ENCODE measurements around the gene ASPG. TPM values are rescaled to one million over a fixed set of nuclear protein-coding genes. Genes with fewer than 3 reads are reported as not detected.

Gene ASPG
- total RNA-seq, 1 donor from 2014 or later = not detected

GRCh38 chr14:104091927-104092771, 6.6 kb downstream of the ASPG start:
- peaks cover 4% of the 10 kb centered on the region for H3K4me1 Mint-ChIP-seq (ENCODE audit: unreplicated experiment)
- TF ChIP-seq CTCF (conservative IDR thresholded peaks at IDR 0.05) = no peak

GRCh38 chr14:104092931-104093365, 7.4 kb downstream of the ASPG start:
- no peak for TF ChIP-seq CTCF (conservative IDR thresholded peaks at IDR 0.05)
- no peak for DNase-seq (ENCODE audit: extremely low spot score, unreplicated experiment)
- no peaks in the 10 kb centered on the region for H3K9me3 Mint-ChIP-seq
- no peaks in the 10 kb centered on the region for H3K36me3 Mint-ChIP-seq
- peaks cover 4% of the 10 kb centered on the region for H3K4me1 Mint-ChIP-seq (ENCODE audit: unreplicated experiment)
- H3K27ac Mint-ChIP-seq = no peak overlapping the region
- H3K4me3 Mint-ChIP-seq = no peak overlapping the region
- H3K27me3 Mint-ChIP-seq = peaks cover 3% of the 10 kb centered on the region

More at GRCh38 chr14:104091927-104092771, 6.6 kb downstream of the ASPG start:
- Mint-ChIP-seq H3K27me3 (peaks cover 3% of the 10 kb centered on the region), H3K9me3 (no peaks in the 10 kb centered on the region), H3K27ac (no peak overlapping the region), H3K36me3 (no peaks in the 10 kb centered on the region), H3K4me3 (no peak overlapping the region)
- no peak for DNase-seq (ENCODE audit: extremely low spot score, unreplicated experiment)

GRCh38 chr14:104093366-104094055, 8.0 kb downstream of the ASPG start:
- Mint-ChIP-seq H3K36me3 (no peaks in the 10 kb centered on the region), H3K4me3 (no peak overlapping the region), H3K9me3 (no peaks in the 10 kb centered on the region), H3K27ac (no peak overlapping the region), H3K27me3 (peaks cover 3% of the 10 kb centered on the region), H3K4me1 (ENCODE audit: unreplicated experiment) (peaks cover 4% of the 10 kb centered on the region)
- TF ChIP-seq CTCF (conservative IDR thresholded peaks at IDR 0.05) = no peak
- DNase-seq (ENCODE audit: extremely low spot score, unreplicated experiment) = no peak

GRCh38 chr14:104094056-104094708, 8.7 kb downstream of the ASPG start:
- no peak for TF ChIP-seq CTCF (conservative IDR thresholded peaks at IDR 0.05)
- Mint-ChIP-seq H3K27me3 (peaks cover 3% of the 10 kb centered on the region), H3K4me3 (no peak overlapping the region), H3K27ac (peak overlapping the region; percentile 55), H3K36me3 (no peaks in the 10 kb centered on the region), H3K4me1 (ENCODE audit: unreplicated experiment) (peaks cover 4% of the 10 kb centered on the region), H3K9me3 (no peaks in the 10 kb centered on the region)
- DNase-seq (ENCODE audit: extremely low spot score, unreplicated experiment) = no peak

GRCh38 chr14:104094709-104095425, 9.4 kb downstream of the ASPG start:
- Mint-ChIP-seq H3K27ac (peak overlapping the region; percentile 55), H3K36me3 (no peaks in the 10 kb centered on the region), H3K4me3 (no peak overlapping the region), H3K4me1 (ENCODE audit: unreplicated experiment) (peaks cover 4% of the 10 kb centered on the region), H3K9me3 (no peaks in the 10 kb centered on the region), H3K27me3 (peaks cover 3% of the 10 kb centered on the region)
- DNase-seq (ENCODE audit: extremely low spot score, unreplicated experiment) = peak; percentile 90
- TF ChIP-seq CTCF (conservative IDR thresholded peaks at IDR 0.05) = peak; percentile 98
